Putamen (tissue), 1 donor: Measurements from ENCODE around the gene SPNS1.
"Not testable (repeated sequence)": the region's sequence is repeated elsewhere in the genome, so short reads cannot be mapped to it uniquely, and the experiment has no call there.

ENCODE experiments used
- DNase-seq: peaks from one replicate; pipeline ENCODE4 v3.0.0-alpha.2; 2016; ENCODE audit warnings: low spot score

Gene SPNS1

GRCh38 chr16:28974437-28975157 is at the start of gene SPNS1:
Gene SPNS1, plus strand, starts transcription at chr16:28974778. Its CDS starts 374 bp downstream, at chr16:28975152.
- peak; percentile 95 for DNase-seq

GRCh38 chr16:28925386-28926228 is 49.0 kb upstream of the SPNS1 start:
- DNase-seq: peak; percentile 60

DNA sequence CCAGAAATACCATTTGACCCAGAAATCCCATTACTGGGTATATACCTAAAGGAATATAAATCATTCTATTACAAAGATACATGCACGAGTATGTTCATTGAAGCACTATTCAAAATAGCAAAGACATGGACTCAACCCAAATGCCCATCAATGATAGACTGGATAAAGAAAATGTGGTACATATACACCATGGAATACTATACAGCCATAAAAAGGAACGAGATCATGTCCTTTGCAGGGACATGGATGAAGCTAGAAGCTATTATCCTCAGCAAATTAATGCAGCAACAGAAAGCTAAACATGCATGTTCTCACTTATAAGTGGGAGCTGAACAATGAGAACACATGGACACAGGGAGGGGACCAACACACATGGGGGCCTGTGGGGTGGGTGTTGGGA is 48.3 kb upstream of the SPNS1 start:
- DNase-seq: not testable (repeated sequence)

DNA sequence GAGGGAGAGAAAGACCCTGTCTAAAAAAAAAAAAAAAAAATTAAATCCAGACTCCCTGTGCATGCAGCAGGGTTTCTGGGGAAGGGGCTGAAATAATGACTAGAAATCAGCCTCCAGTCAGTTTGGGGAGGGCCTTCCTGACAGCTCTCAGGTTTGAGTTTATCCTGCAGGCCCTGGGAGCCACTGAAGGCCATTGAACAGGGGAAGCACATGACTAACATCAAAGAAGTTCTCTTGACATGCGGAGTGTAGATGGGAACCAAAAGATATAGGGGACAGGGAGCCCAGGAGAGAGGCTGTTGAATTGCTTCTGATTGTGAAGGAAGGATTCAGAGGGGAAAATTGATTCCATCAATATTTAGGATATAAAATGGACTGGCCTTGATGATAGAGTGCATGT is 46.8 kb upstream of the SPNS1 start:
- DNase-seq: no peak

GRCh38 chr16:28930203-28930602 is 44.4 kb upstream of the SPNS1 start:
- no peak for DNase-seq

- no peak for DNase-seq
Observed at GRCh38 chr16:28930652-28931051, 43.9 kb upstream of the SPNS1 start.

DNA sequence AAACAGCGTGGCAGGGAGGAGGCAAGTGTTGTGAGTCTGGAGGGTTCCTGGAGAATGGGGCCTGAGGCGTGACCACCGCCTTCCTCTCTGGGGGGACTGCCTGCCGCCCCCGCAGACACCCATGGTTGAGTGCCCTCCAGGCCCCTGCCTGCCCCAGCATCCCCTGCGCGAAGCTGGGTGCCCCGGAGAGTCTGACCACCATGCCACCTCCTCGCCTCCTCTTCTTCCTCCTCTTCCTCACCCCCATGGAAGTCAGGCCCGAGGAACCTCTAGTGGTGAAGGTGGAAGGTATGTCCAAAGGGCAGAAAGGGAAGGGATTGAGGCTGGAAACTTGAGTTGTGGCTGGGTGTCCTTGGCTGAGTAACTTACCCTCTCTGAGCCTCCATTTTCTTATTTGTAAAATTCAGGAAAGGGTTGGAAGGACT is 42.8 kb upstream of the SPNS1 start, which contains the start of gene CD19:
CD19 (plus strand) TSS at position 171 of the 425 bp plus-strand sequence; CDS start at position 201, 30 bp downstream.
- no peak for DNase-seq

DNA sequence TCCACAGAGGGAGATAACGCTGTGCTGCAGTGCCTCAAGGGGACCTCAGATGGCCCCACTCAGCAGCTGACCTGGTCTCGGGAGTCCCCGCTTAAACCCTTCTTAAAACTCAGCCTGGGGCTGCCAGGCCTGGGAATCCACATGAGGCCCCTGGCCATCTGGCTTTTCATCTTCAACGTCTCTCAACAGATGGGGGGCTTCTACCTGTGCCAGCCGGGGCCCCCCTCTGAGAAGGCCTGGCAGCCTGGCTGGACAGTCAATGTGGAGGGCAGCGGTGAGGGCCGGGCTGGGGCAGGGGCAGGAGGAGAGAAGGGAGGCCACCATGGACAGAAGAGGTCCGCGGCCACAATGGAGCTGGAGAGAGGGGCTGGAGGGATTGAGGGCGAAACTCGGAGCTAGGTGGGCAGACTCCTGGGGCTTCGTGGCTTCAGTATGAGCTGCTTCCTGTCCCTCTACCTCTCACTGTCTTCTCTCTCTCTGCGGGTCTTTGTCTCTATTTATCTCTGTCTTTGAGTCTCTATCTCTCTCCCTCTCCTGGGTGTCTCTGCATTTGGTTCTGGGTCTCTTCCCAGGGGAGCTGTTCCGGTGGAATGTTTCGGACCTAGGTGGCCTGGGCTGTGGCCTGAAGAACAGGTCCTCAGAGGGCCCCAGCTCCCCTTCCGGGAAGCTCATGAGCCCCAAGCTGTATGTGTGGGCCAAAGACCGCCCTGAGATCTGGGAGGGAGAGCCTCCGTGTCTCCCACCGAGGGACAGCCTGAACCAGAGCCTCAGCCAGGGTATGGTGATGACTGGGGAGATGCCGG is 42.0 kb upstream of the SPNS1 start:
- DNase-seq: no peak

DNA sequence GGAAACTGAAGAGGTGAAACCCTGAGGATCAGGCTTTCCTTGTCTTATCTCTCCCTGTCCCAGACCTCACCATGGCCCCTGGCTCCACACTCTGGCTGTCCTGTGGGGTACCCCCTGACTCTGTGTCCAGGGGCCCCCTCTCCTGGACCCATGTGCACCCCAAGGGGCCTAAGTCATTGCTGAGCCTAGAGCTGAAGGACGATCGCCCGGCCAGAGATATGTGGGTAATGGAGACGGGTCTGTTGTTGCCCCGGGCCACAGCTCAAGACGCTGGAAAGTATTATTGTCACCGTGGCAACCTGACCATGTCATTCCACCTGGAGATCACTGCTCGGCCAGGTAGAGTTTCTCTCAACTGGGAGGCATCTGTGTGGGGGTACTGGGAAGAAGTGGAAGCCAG is 41.4 kb upstream of the SPNS1 start:
- DNase-seq: no peak

DNA sequence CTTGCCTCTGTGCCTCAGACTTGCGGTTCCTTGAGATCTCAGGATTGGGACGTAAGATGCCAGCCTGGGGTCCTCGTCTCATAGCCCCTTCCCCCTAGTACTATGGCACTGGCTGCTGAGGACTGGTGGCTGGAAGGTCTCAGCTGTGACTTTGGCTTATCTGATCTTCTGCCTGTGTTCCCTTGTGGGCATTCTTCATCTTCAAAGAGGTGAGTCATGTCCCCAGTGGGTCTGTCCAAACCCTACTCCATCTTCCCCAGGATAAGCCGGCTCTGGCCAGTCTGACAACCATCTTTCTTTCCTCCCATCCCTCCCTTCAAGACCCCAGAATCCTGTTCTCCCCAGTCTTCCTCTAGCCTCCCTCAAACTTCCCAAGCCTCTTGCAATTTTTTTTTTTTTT is 39.2 kb upstream of the SPNS1 start:
- no peak for DNase-seq

- peak; percentile 44 for DNase-seq
Observed at GRCh38 chr16:28935924-28936783, 38.4 kb upstream of the SPNS1 start.

GRCh38 chr16:28936784-28937155 is 37.8 kb upstream of the SPNS1 start:
- no peak for DNase-seq

DNA sequence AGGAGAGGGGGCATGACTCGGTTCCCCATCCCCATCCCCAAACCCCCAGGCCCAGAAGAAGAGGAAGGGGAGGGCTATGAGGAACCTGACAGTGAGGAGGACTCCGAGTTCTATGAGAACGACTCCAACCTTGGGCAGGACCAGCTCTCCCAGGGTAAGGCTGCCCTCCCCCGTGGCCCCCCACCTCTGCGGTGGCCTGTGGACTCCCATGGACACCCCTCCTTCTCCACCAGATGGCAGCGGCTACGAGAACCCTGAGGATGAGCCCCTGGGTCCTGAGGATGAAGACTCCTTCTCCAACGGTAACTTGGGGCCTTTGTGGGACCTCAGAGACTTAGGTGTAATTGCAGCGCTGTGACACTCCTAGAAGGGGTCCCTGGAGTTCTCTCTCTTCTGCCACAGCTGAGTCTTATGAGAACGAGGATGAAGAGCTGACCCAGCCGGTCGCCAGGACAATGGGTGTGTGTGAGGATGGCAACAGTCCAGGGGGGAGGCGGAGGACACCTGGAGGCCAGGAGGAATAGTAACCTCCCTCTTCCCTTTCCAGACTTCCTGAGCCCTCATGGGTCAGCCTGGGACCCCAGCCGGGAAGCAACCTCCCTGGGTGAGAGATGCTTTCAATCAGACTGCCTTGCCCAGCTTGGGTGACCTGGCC is 37.2 kb upstream of the SPNS1 start:
- no peak for DNase-seq

- no peak for DNase-seq
Observed at GRCh38 chr16:28938721-28939120, 35.9 kb upstream of the SPNS1 start.

GRCh38 chr16:28939825-28940224 is 34.8 kb upstream of the SPNS1 start:
- DNase-seq: not testable (repeated sequence)

DNA sequence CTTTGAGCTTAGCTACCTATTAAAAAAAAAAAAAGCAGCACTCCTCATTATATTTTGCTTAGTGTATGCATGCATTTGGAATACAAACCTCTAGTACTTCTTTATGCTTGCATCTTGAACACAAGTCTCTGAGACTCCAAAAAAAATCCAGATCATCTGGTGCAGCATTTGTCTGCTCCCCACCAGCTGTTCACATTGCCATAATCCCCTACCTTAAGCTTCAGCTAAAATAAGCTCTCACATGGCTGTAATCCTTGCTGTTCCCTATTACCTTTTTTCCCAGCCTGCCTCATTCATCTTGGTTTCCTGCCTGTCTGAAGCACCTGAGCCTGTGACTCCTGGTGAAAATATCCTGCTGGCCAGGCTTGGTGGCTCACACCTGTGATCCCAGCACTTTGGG is 31.3 kb upstream of the SPNS1 start:
- no peak for DNase-seq

- DNase-seq: no peak
Observed at GRCh38 chr16:28946681-28947080, 27.9 kb upstream of the SPNS1 start.

- DNase-seq: peak; percentile 100
Observed at GRCh38 chr16:28950648-28951409, 23.7 kb upstream of the SPNS1 start, which contains the start of gene NFATC2IP. Gene NFATC2IP, plus strand, starts transcription at chr16:28950937. Its CDS starts 75 bp downstream, at chr16:28951012.

GRCh38 chr16:28951410-28951943 is 23.1 kb upstream of the SPNS1 start:
- no peak for DNase-seq

- DNase-seq: no peak
Observed at GRCh38 chr16:28958216-28958615, 16.4 kb upstream of the SPNS1 start.
